Mucosa of rectum (tissue), 2 donors: ENCODE measurements around the gene BTBD9.

Experiments
- H3K27ac ChIP-seq, 2 donors: one replicate each; pipeline ENCODE4 v1.7.0; 2013; ENCODE audit warnings: inconsistent platforms in 2 of 2, low read depth in 2 of 2, low read length in 2 of 2
- H3K27me3 ChIP-seq, 2 donors: one replicate each; pipeline ENCODE4 v1.7.0; 2013; ENCODE audit warnings: low read length in 2 of 2; ENCODE audit not compliant: control insufficient read depth in 2 of 2, insufficient read depth in 2 of 2
- H3K36me3 ChIP-seq, 2 donors: one replicate each; pipeline ENCODE4 v1.7.0; 2013; ENCODE audit warnings: low read length in 2 of 2; ENCODE audit not compliant: control insufficient read depth in 2 of 2, insufficient read depth in 2 of 2
- H3K4me1 ChIP-seq, 2 donors: one replicate each; pipeline ENCODE4 v1.7.0; 2013; ENCODE audit warnings: low read length in 2 of 2, mild to moderate bottlenecking in 1 of 2; ENCODE audit not compliant: control insufficient read depth in 2 of 2, insufficient read depth in 2 of 2
- H3K4me3 ChIP-seq, 2 donors: one replicate each; pipeline ENCODE4 v1.7.0; 2013; ENCODE audit warnings: low read length in 2 of 2
- H3K9ac ChIP-seq, 2 donors: one replicate each; pipeline ENCODE4 v1.7.0; 2013; ENCODE audit warnings: low read length in 2 of 2, low read depth in 1 of 2, mild to moderate bottlenecking in 1 of 2
- H3K9me3 ChIP-seq, 2 donors: one replicate each; pipeline ENCODE4 v1.7.0; 2013; ENCODE audit warnings: low read length in 2 of 2; ENCODE audit not compliant: control insufficient read depth in 2 of 2
- donor health status: healthy.
- donor health status: Normal muscosa, but diverticular disease.

BTBD9 gene

GRCh38 chr6:38599966-38600550, 39.7 kb downstream of the BTBD9 start:
- Histone ChIP-seq H3K4me3 (no peak overlapping the region), H3K27ac (no peak overlapping the region), H3K27me3 (no peaks in the 10 kb centered on the region), H3K4me1 (peaks cover 2 to 4% of the 10 kb centered on the region in 2 donors), H3K36me3 (peaks cover 0 to 3% of the 10 kb centered on the region in 2 donors), H3K9me3 (no peaks in the 10 kb centered on the region), H3K9ac (no peak overlapping the region)

DNA sequence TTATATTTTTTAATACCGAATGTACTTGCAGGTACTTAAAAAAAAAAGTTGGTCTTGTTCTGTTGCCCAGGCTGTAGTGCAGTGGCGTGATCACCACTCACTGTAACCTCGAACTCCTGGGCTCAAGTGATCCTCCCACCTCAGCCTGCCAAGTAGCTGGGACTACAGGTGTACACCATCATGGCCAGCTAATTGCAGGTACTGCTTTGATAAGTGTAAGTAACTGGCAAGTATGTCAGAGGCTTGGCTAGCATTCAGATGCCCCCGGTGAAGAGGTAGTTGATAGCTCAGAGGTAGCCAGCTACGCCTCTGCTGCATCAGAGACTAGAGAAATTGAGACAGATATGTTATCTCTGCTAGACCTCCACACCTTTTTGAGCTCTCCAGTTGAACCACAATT, 40.5 kb downstream of the BTBD9 start:
- no peaks in the 10 kb centered on the region for H3K9me3 ChIP-seq
- H3K27ac ChIP-seq = no peak overlapping the region
- no peaks in the 10 kb centered on the region for H3K27me3 ChIP-seq
- no peak overlapping the region for H3K4me3 ChIP-seq
- no peak overlapping the region for H3K9ac ChIP-seq
- H3K4me1 ChIP-seq = peaks cover 2 to 4% of the 10 kb centered on the region in 2 donors
- H3K36me3 ChIP-seq = peaks cover 0 to 3% of the 10 kb centered on the region in 2 donors

GRCh38 chr6:38593998-38594665, 45.6 kb downstream of the BTBD9 start:
- no peaks in the 10 kb centered on the region for H3K9me3 ChIP-seq
- no peak overlapping the region for H3K9ac ChIP-seq
- H3K27ac ChIP-seq = no peak overlapping the region
- no peaks in the 10 kb centered on the region for H3K4me1 ChIP-seq
- H3K27me3 ChIP-seq = no peaks in the 10 kb centered on the region
- peaks cover 10 to 12% of the 10 kb centered on the region in 2 donors for H3K36me3 ChIP-seq
- no peak overlapping the region for H3K4me3 ChIP-seq

- no peak overlapping the region for H3K27ac ChIP-seq
- peaks cover 10 to 12% of the 10 kb centered on the region in 2 donors for H3K36me3 ChIP-seq
- H3K4me3 ChIP-seq = no peak overlapping the region
- no peak overlapping the region for H3K9ac ChIP-seq
- no peaks in the 10 kb centered on the region for H3K27me3 ChIP-seq
- no peaks in the 10 kb centered on the region for H3K9me3 ChIP-seq
- no peaks in the 10 kb centered on the region for H3K4me1 ChIP-seq
These were observed 46.3 kb downstream of the BTBD9 start for GRCh38 chr6:38593409-38593808.

- Histone ChIP-seq H3K27me3 (no peaks in the 10 kb centered on the region), H3K9me3 (no peaks in the 10 kb centered on the region), H3K4me3 (no peak overlapping the region), H3K27ac (no peak overlapping the region), H3K36me3 (peaks cover 7 to 12% of the 10 kb centered on the region in 2 donors), H3K4me1 (no peaks in the 10 kb centered on the region), H3K9ac (no peak overlapping the region)
These were observed 48.3 kb downstream of the BTBD9 start for GRCh38 chr6:38591439-38591838.

GRCh38 chr6:38589367-38589720, 50.4 kb downstream of the BTBD9 start:
- H3K27ac ChIP-seq = no peak overlapping the region
- H3K4me3 ChIP-seq = no peak overlapping the region
- H3K9me3 ChIP-seq = no peaks in the 10 kb centered on the region
- H3K4me1 ChIP-seq = no peaks in the 10 kb centered on the region
- no peak overlapping the region for H3K9ac ChIP-seq
- H3K36me3 ChIP-seq = peaks cover 7 to 12% of the 10 kb centered on the region in 2 donors
- no peaks in the 10 kb centered on the region for H3K27me3 ChIP-seq

DNA sequence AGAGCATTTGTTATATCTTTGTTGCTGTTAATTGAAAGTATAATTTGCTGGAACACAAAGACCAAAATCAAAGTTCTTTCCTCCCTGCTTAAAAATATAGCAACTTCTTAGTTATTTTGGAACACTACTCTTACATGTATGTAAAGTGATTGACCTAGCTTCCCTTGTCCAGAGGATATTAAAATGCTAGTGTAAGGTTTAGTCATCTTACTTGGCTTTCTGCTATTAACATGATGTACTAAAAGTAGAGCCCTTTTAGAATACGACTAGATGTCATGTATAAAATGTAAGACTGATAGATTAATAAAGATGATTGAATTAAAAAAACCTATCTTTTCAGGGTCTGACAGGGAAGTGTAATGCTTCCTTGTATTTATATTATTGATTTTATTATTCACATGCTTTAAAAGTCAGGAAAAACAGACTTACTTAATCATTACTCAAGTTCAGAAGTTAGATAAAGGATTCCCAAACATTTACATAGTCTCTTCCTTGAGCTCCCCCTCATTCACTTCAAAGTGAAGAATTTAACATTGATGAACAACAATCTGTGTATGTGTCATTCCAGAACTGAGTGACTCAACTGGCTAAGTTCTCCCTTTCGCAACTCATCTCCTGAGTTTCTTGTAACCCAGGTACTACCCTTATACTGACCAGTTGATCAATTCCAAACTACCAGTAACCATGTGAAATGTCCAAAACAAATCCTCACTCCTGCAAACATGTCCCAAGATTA, 50.9 kb downstream of the BTBD9 start:
- H3K27me3 ChIP-seq = no peaks in the 10 kb centered on the region
- H3K9ac ChIP-seq = no peak overlapping the region
- H3K9me3 ChIP-seq = no peaks in the 10 kb centered on the region
- no peak overlapping the region for H3K27ac ChIP-seq
- H3K36me3 ChIP-seq = peaks cover 5 to 12% of the 10 kb centered on the region in 2 donors
- no peak overlapping the region for H3K4me3 ChIP-seq
- H3K4me1 ChIP-seq = no peaks in the 10 kb centered on the region

- Histone ChIP-seq H3K36me3 (peaks cover 5 to 12% of the 10 kb centered on the region in 2 donors), H3K4me3 (no peak overlapping the region), H3K27me3 (no peaks in the 10 kb centered on the region), H3K27ac (no peak overlapping the region), H3K9me3 (no peaks in the 10 kb centered on the region), H3K4me1 (no peaks in the 10 kb centered on the region), H3K9ac (no peak overlapping the region)
These were observed 51.9 kb downstream of the BTBD9 start for GRCh38 chr6:38587766-38588362.

- H3K4me1 ChIP-seq = no peaks in the 10 kb centered on the region
- no peaks in the 10 kb centered on the region for H3K27me3 ChIP-seq
- H3K4me3 ChIP-seq = no peak overlapping the region
- no peaks in the 10 kb centered on the region for H3K9me3 ChIP-seq
- no peak overlapping the region for H3K9ac ChIP-seq
- no peak overlapping the region for H3K27ac ChIP-seq
- H3K36me3 ChIP-seq = peaks cover 0 to 5% of the 10 kb centered on the region in 2 donors
These were observed 52.7 kb downstream of the BTBD9 start for GRCh38 chr6:38586992-38587391.

DNA sequence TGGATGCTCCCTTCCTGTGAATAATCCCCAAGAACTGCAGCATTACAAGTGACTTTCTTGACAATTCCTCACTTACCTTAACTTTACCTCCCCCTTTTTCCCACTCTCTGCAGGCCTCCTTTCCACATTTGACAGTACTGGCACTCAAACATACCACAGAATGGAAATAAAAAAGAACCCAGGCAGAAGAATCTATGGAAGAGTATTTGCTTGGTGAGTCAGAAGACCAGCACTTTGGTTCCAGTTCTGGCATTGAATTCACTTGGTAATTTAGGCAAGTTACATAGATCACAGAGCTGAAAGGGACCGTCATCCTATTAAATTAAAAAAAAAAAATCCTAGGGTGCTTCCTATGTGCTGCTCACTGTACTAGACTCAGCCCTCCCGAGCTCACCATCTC, 55.0 kb downstream of the BTBD9 start:
- Histone ChIP-seq H3K27me3 (no peaks in the 10 kb centered on the region), H3K9ac (no peak overlapping the region), H3K9me3 (no peaks in the 10 kb centered on the region), H3K27ac (no peak overlapping the region), H3K4me1 (no peaks in the 10 kb centered on the region), H3K4me3 (no peak overlapping the region), H3K36me3 (peaks cover 0 to 3% of the 10 kb centered on the region in 2 donors)
